Colon (tissue), 2 donors: ENCODE data around the gene KIFC3.
"Not testable (repeated sequence)": the region's sequence is repeated elsewhere in the genome, so short reads cannot be mapped to it uniquely, and the experiment has no call there.

ENCODE experiments used
- FAIRE-seq: peaks from 2 replicates; lab custom pipeline; 2012; peaks lifted over from hg19 to GRCh38; lab: Jason Lieb, UNC
- donor health status: control.
- donor health status: control.

KIFC3 gene

GRCh38 chr16:57752581-57753447 is 49.5 kb downstream of the KIFC3 start:
- no peak for FAIRE-seq

GRCh38 chr16:57752203-57752580 is 50.1 kb downstream of the KIFC3 start:
- FAIRE-seq = no peak

GRCh38 chr16:57751539-57752202 is 50.6 kb downstream of the KIFC3 start:
- no peak for FAIRE-seq

DNA sequence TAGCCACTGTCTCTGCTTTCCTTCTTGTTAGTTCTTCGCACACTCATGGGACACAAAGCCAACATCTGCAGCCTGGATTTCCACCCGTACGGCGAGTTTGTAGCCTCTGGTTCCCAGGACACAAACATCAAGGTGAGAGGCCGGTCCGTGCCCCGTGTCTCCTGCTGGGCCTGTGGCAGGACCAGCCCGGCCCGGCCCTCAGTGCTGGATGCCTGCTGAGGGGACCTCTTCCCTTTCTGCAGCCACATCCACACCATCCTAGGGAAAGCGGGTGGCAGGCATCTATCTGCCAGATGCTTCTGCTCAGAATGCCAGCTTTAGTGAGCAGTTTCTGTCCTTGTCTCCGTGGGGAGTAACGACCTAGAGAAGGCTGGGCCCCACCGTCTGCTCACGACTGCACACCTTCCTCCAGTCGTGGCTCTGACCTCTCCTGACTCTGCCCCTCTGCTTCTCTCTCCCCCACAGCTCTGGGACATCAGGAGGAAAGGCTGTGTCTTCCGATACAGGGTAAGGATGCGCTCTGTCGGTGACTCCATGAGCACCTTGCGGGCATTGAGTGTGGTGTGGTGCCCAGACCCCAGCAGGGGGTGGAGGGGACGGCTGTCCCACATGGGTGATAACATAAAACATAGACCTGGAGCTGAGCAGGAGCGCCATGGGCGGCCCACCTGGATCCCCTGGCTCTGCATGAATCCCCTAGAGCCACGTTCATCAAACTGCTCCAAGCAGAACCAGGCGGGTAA is 51.3 kb downstream of the KIFC3 start:
- no peak for FAIRE-seq

DNA sequence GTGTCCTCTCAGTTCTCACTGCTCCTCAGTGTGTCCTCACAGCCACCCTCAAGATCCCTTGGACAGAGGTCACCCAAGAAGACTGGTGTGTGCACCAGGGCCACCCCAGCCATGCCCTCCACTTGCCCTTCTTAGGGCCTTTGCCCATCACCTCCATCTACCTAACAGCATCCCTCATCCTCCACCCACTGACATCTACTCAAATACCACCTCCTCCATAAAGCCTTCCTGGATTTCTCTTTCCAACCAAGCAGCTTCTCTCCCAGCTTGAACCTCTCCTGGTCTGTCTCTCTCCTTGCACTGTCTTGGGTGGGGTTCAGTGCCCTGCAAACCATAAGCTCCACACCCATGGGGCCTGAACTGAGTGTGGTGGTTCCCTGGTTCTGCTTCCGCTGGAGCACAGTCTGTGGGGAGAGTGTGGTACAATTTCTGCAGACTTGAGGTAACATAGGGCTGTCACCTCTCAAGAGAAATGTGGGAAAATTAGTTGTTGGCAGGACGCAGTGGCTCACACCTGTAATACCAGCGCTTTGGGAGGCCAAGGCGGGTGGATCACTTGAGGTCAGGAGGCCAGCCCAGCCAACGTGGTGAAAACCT is 52.3 kb downstream of the KIFC3 start:
- FAIRE-seq = no peak

- no peak for FAIRE-seq
Observed at GRCh38 chr16:57749101-57749692, 53.1 kb downstream of the KIFC3 start.

- FAIRE-seq = no peak
Observed at GRCh38 chr16:57748596-57748995, 53.7 kb downstream of the KIFC3 start.

DNA sequence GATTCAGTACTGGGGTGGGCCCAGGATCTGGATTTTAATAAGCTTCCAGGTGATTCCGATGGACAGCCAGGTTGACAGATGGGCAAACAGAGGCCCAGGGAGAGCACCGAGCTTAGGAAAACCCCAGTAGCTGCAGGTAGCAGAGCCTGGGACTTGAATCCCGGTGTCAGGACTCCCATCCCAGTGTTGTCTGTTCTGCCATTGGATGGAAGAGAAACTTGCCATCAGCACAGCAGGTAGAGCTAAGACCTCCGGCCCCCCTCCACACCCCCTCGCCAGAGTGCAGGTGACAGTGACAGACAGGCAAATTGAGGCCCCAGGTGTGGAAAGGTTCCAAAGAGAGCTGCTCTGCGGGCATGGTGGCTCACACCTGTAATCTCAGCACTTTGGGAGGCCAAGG is 54.3 kb downstream of the KIFC3 start:
- no peak for FAIRE-seq

DNA sequence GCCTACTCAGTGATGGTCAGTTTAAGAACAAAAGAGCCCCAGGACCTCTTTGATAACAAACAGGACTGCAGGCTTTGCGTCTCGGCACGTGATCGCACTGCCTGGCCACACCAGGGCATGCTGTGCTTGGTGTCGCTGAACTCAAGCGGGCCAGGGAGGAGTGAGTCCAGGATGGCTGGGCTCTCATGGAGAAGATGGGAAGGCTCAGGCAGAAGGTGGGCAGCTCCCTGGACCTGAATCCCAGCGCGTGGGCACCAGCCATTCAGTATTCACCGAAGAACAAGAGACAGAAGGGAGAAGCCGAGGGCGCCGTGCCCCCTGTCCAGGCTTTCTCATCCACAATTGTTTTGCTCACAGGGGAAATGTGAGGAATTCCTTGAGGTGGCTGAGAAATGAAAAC is 54.8 kb downstream of the KIFC3 start:
- FAIRE-seq = no peak

- FAIRE-seq = no peak
Observed at GRCh38 chr16:57747091-57747490, 55.2 kb downstream of the KIFC3 start.

DNA sequence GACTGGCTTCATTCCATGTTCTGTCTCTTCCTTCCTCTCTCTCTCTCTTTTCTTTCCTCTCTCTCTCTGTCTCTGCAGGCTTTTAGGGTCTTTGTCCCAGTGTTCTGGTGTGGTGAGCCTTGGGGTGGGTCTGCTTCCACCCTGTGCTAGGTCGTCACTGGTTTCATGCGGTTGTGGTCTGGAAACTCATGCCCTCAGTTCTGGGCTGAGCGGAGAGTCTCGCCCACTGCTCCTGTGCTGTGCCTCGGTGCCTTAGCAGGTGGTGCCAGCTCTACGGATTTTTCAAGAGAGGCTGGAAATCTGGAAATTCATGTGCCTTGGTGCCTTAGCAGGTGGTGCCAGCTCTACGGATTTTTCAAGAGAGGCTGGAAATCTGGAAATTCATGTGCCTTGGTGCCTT is 56.0 kb downstream of the KIFC3 start:
- not testable (repeated sequence) for FAIRE-seq

GRCh38 chr16:57745768-57746167 is 56.5 kb downstream of the KIFC3 start:
- FAIRE-seq = no peak

DNA sequence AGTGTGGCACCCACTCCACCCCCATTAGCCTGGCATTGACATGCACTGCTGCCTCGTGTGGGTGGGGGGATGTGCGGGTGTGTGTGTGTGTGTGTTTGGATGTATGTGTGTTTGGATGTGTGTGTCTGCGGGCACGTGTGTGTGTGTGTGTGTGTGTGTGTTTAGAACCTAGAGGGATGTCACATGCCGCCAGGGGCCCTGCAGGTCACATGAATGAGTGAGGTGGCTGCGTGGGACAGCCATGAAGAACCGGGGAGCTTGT is 57.7 kb downstream of the KIFC3 start:
- no peak for FAIRE-seq

- no peak for FAIRE-seq
Observed at GRCh38 chr16:57743886-57744641, 58.2 kb downstream of the KIFC3 start.

DNA sequence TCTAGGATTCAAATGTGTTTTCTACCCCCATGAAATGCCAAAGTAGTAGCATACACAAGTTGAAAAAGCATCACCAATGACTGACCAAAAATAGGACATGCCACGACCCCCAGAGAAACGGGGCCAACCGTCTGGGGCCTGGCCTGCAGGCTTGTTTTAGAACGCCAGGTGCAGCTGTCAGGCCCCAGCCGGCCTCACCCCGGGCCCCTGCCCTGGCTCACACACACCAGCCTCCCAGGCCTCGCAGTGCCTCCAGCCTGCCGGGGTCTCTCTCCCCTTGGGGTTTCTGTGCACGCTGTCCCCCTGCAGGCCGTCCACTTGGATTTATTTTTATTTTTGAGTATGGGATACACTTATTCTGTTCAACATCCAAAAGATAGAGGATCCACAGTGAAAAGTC is 58.8 kb downstream of the KIFC3 start:
- no peak for FAIRE-seq

DNA sequence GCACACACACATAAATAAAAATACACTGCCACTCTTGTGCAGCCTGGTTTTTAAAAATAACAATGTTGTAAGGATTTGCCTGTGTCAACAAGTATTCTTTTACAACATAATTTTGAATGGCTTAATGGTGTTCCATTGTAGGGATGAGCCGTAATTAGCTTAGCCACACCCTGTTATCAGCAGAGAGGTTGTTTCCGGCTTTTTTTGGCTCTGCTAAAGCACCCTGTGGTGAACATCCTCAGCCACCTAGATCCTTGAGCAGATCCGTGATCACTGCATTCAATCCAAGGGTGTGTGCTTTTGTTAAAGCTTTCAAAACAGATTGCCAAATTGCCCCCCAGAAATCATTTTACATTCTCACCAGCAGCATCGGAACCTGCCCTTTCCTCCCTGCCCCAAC is 59.7 kb downstream of the KIFC3 start:
- no peak for FAIRE-seq

GRCh38 chr16:57741660-57742191 is 60.6 kb downstream of the KIFC3 start:
- no peak for FAIRE-seq

DNA sequence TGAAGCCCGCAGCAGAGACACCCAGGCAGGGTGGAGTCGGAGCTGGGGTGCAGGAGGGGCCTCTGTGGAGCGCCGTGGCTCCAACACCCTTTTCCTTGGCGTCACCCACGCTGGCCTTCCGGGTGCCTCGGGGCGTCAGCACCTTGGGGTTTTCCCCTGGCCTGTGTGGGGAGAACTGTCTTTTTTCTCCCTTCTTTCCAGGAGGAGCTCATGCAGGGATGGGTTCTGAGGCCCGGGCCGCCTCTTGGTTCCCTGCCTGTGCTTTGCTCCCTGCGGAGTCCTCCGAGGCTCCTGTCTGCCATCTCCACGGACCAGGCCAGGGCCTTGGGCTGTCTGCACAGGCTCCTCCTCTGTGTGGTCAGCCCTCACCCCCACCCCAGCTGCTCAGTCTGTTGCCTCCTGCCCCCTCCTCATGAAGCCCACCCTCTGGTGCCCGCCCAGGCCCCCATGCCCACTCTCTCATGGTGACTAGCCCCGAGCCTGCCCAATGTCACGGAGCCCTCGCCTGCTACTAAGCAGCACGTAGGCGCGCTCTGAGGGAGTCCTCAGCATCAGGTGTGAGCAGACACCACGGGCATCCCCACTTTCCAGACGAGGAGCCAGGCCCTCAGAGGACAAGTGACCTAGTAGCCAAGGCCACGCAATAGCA is 61.7 kb downstream of the KIFC3 start:
- FAIRE-seq = no peak

- FAIRE-seq = no peak
Observed at GRCh38 chr16:57739756-57740422, 62.4 kb downstream of the KIFC3 start.

DNA sequence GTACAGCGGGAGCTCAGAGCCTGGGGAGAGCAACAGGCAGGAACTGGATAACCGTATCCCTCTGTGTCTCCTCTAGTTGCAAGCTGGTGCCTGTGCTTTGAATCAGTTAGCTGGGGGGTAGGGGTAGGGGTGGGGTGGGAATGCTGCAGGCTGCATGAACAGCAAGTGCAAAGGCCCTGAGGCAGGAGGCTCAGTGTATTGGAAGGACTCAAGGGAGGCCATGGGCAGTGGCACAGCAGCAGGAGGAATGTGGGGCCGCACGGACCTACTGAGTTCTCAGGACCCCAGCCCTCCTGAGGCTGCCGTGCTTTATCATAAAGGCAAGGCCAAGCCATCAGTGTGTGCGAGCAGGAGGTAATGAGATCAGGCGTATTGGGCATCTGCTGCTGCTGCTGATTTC is 63.4 kb downstream of the KIFC3 start:
- no peak for FAIRE-seq
